Colonic mucosa (tissue), 4 donors: ENCODE measurements around the gene LRRTM3. TPM values are rescaled to one million over a fixed set of nuclear protein-coding genes. Genes with fewer than 3 reads are reported as not detected.

Experiments used
- DNase-seq: peaks from one replicate; pipeline ENCODE4 v3.0.0-alpha.2; 2020
- H3K27ac ChIP-seq: fragments of 200-600 bp; one replicate; pipeline ENCODE4 v1.8.0; 2021
- H3K27me3 ChIP-seq: fragments of 200-600 bp; one replicate; pipeline ENCODE4 v1.8.0; 2021
- H3K36me3 ChIP-seq: fragments of 200-600 bp; one replicate; pipeline ENCODE4 v1.8.0; 2021
- H3K4me1 ChIP-seq: fragments of 200-600 bp; one replicate; pipeline ENCODE4 v1.8.0; 2021; ENCODE audit warnings: mild to moderate bottlenecking
- H3K4me3 ChIP-seq: fragments of 200-600 bp; one replicate; pipeline ENCODE4 v1.8.0; 2021
- H3K9ac ChIP-seq, 2 donors: one replicate each; pipeline ENCODE4 v1.7.0; 2013; ENCODE audit warnings: control low read depth in 2 of 2, low read depth in 2 of 2, low read length in 2 of 2
- H3K9me3 ChIP-seq: fragments of 200-600 bp; one replicate; pipeline ENCODE4 v1.8.0; 2021
- intact Hi-C: fragments of 100-400 bp; cut with DNase I; formaldehyde crosslinking; loops from one replicate; pipeline ENCODE4 v1.14.1; 2022
- total RNA-seq, 2 donors: library from RNA; stranded (reverse); fragmentation: NEBNext Ultra II Directional in 1 of 2; extraction: Animal tissue kit (Norgen Biotek cat#: 25700) in 1 of 2; gene quantifications; one replicate each; pipeline ENCODE4 v1.2.1, GENCODE V29; 2021
- TF ChIP-seq, protein P1 (sequence below): fragments of 200-600 bp; IDR thresholded peaks from one replicate; pipeline ENCODE4 v1.8.0; 2022; ENCODE audit warnings: antibody characterized with exemption, mild to moderate bottlenecking
- donor health status: healthy.
- donor health status: DM: no; HTN: no; CAD: no.
- donor health status: DM: no; HTN: no; CAD: no.

LRRTM3 gene
- total RNA-seq, 2 donors from 2014 or later: not detected

DNA sequence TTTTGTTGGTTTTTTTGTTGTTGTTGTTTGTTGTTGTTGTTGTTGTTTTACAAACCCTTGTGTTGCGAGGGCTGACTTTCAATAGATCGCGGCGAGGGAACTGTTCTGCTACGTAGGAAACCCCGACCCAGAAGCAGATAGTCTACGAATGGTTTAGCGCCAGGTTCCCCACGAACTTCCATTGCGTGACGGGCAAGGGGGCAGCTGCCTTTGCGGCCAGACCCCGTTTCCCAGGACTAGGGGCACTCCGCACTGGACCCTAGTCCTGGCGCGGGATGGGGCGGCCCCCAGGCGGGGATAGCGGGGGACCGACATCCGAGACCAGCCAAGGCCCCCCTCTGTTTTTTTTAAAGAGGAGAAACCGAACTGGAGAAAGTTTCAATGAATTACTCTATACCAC is 119.6 kb downstream of the LRRTM3 start:
- Histone ChIP-seq H3K36me3 (no peaks in the 10 kb centered on the region), H3K9me3 (no peaks in the 10 kb centered on the region), H3K9ac (no peak overlapping the region), H3K27ac (no peak overlapping the region), H3K4me1 (no peaks in the 10 kb centered on the region), H3K4me3 (no peak overlapping the region), H3K27me3 (no peaks in the 10 kb centered on the region)
- TF ChIP-seq, protein P1, sequence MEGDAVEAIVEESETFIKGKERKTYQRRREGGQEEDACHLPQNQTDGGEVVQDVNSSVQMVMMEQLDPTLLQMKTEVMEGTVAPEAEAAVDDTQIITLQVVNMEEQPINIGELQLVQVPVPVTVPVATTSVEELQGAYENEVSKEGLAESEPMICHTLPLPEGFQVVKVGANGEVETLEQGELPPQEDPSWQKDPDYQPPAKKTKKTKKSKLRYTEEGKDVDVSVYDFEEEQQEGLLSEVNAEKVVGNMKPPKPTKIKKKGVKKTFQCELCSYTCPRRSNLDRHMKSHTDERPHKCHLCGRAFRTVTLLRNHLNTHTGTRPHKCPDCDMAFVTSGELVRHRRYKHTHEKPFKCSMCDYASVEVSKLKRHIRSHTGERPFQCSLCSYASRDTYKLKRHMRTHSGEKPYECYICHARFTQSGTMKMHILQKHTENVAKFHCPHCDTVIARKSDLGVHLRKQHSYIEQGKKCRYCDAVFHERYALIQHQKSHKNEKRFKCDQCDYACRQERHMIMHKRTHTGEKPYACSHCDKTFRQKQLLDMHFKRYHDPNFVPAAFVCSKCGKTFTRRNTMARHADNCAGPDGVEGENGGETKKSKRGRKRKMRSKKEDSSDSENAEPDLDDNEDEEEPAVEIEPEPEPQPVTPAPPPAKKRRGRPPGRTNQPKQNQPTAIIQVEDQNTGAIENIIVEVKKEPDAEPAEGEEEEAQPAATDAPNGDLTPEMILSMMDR: no peak
- intact Hi-C loops: no loop called here
- DNase-seq: no peak

DNA sequence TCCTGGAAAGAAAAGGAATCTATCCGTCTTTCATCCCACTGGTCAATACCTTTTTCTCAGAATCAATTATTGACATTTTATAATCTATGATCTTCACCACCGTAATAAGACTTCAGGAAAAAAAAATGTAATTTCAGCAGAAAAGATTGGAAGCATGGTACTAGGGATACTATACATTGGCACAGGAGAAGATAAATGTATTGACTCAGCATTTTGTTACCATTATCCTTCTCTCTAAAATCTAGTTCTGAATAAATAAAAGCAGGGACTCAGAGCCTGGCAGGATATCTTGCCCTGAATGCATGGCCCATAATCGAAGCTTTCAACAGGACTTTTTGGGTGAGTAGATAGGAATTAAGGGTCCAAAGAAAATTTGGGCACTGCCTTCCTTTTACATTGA is 120.7 kb downstream of the LRRTM3 start:
- H3K9ac ChIP-seq: no peak overlapping the region
- no peaks in the 10 kb centered on the region for H3K36me3 ChIP-seq
- H3K27ac ChIP-seq: no peak overlapping the region
- DNase-seq: no peak
- no peak overlapping the region for H3K4me3 ChIP-seq
- TF ChIP-seq, protein P1: no peak
- H3K27me3 ChIP-seq: no peaks in the 10 kb centered on the region
- no peaks in the 10 kb centered on the region for H3K4me1 ChIP-seq
- intact Hi-C loops: no loop called here
- no peaks in the 10 kb centered on the region for H3K9me3 ChIP-seq

DNA sequence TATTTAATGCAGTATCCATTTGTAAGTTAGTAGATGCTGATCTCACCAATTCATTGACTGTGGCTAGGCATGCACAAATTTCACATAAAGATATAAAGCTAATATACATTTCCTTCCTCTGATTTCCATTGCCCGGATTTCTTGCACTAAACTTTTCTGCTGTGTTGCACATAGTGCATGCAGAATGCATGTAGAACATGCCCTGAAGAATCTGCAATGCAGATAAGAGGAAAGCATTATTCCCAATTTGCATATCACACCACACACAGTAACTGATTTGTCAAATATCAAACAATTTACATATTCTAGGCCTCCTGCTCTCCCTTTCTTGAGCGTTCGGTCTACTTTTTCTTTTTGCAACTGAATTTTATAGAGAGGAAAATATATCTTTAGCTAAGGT is 124.2 kb downstream of the LRRTM3 start:
- TF ChIP-seq, protein P1: no peak
- H3K9me3 ChIP-seq: no peaks in the 10 kb centered on the region
- no peak overlapping the region for H3K9ac ChIP-seq
- intact Hi-C loops: no loop called here
- no peaks in the 10 kb centered on the region for H3K36me3 ChIP-seq
- H3K27ac ChIP-seq: no peak overlapping the region
- H3K4me3 ChIP-seq: no peak overlapping the region
- no peak for DNase-seq
- no peaks in the 10 kb centered on the region for H3K27me3 ChIP-seq
- H3K4me1 ChIP-seq: no peaks in the 10 kb centered on the region

DNA sequence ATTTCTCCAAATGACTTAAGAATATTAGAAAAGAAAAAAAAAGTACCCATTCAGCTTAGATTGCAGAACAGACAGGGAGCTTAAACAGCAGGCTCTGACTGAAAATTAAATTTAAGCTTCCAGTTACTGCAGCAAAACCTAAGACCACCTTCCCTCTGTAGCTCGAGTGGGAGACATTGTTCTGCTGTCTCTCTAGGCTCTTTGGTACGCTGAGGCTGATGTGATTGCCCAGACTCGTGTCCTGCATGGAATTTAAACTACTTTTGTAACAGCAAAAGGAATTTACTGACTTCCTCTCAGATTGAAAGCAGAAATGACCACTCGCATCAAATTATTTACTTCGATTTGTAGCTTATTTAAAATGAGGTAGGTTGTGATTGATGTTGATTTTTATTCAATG is 124.6 kb downstream of the LRRTM3 start:
- H3K9me3 ChIP-seq: no peaks in the 10 kb centered on the region
- no peak overlapping the region for H3K4me3 ChIP-seq
- TF ChIP-seq, protein P1: no peak
- no peaks in the 10 kb centered on the region for H3K27me3 ChIP-seq
- no peak overlapping the region for H3K9ac ChIP-seq
- H3K27ac ChIP-seq: no peak overlapping the region
- DNase-seq: no peak
- no peaks in the 10 kb centered on the region for H3K36me3 ChIP-seq
- no peaks in the 10 kb centered on the region for H3K4me1 ChIP-seq
- intact Hi-C loops: no loop called here

DNA sequence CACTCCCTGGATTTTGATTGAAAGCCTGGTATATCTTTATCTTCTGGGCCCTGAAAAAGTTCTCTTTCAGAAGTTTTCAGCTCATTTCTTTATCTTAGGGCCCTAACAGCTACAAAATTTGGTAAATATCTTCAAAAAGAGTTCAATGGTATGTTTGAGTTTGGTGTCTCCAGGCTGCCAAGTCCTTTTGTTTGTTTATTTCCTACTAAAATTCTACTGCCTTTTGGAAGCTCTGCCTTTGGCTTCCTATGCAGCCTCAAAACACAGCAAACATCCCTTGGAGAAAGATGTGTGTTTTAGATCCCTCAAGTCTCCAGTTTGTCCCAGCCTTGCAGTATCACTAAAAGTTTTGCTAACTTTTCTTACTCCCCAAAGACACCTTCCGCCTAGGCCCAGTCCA is 146.8 kb downstream of the LRRTM3 start:
- H3K9ac ChIP-seq: no peak overlapping the region
- TF ChIP-seq, protein P1: no peak
- no peaks in the 10 kb centered on the region for H3K36me3 ChIP-seq
- H3K4me1 ChIP-seq: no peaks in the 10 kb centered on the region
- intact Hi-C loops: no loop called here
- H3K4me3 ChIP-seq: no peak overlapping the region
- no peaks in the 10 kb centered on the region for H3K9me3 ChIP-seq
- H3K27me3 ChIP-seq: no peaks in the 10 kb centered on the region
- DNase-seq: no peak
- no peak overlapping the region for H3K27ac ChIP-seq

DNA sequence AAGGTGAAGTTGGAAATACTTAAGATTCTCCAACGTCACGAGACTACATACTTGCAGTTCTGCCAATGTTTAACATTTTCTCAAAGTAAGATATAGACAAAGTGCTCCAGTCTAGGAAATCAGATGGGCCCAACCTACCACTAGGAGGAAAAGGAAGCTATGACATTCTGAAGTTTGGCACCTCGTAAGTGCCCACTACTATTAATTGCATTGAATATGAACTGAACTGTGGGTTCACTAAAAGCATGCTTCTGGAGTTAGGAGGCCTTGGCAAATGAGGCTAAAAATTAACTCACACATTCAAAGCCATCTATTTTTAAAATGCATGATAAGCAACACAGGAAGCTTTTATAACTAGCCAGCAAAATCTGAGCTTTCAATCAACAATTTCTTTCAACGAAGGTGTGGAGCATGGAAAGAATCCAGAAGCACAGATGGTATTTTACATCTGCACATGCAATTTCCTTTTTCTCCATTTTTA is 149.7 kb downstream of the LRRTM3 start:
- no peak for DNase-seq
- H3K9me3 ChIP-seq: no peaks in the 10 kb centered on the region
- H3K4me3 ChIP-seq: no peak overlapping the region
- H3K27ac ChIP-seq: no peak overlapping the region
- no peaks in the 10 kb centered on the region for H3K36me3 ChIP-seq
- no peaks in the 10 kb centered on the region for H3K27me3 ChIP-seq
- intact Hi-C loops: no loop called here
- no peaks in the 10 kb centered on the region for H3K4me1 ChIP-seq
- H3K9ac ChIP-seq: no peak overlapping the region
- TF ChIP-seq, protein P1: no peak
